H9 (cell line): Measurements from ENCODE around the gene C3orf70. TPM values are rescaled to one million over a fixed set of nuclear protein-coding genes. Genes with fewer than 3 reads are reported as not detected.

ENCODE experiments used
- DNase-seq: peaks from one replicate; pipeline ENCODE4 v3.0.0-alpha.2; 2017
- H2AFZ ChIP-seq: one replicate; pipeline ENCODE4 v1.6.1; 2013; ENCODE audit warnings: mild to moderate bottlenecking, low read length, control low read depth, moderate library complexity
- H2AK5ac ChIP-seq: 2 replicates; pipeline ENCODE4 v1.6.1; 2013; ENCODE audit warnings: low read length, control low read depth, mixed read lengths; ENCODE audit not compliant: insufficient read length
- H2BK120ac ChIP-seq: one replicate; pipeline ENCODE4 v1.6.1; 2013; ENCODE audit warnings: low read depth, mild to moderate bottlenecking, low read length, control low read depth, inconsistent platforms; ENCODE audit not compliant: poor library complexity, severe bottlenecking
- H2BK12ac ChIP-seq: 2 replicates; pipeline ENCODE4 v1.6.1; 2013; ENCODE audit warnings: low read length, control low read depth, mixed read lengths, low read depth; ENCODE audit not compliant: insufficient read length
- H2BK15ac ChIP-seq: 2 replicates; pipeline ENCODE4 v1.6.1; 2013; ENCODE audit warnings: low read depth, low read length, control low read depth
- H2BK20ac ChIP-seq: one replicate; pipeline ENCODE4 v1.6.1; 2013; ENCODE audit warnings: low read depth, mild to moderate bottlenecking, low read length, control low read depth, inconsistent platforms; ENCODE audit not compliant: poor library complexity, severe bottlenecking
- H2BK5ac ChIP-seq: 2 replicates; pipeline ENCODE4 v1.6.1; 2013; ENCODE audit warnings: low read length, control low read depth, mixed read lengths; ENCODE audit not compliant: insufficient read length
- H3K14ac ChIP-seq: 2 replicates; pipeline ENCODE4 v1.6.1; 2013; ENCODE audit warnings: low read length, control low read depth; ENCODE audit not compliant: insufficient read depth
- H3K18ac ChIP-seq: 2 replicates; pipeline ENCODE4 v1.6.1; 2013; ENCODE audit warnings: low read depth, mild to moderate bottlenecking, mixed read lengths, low read length, control low read depth; ENCODE audit not compliant: insufficient read length
- H3K23ac ChIP-seq: 2 replicates; pipeline ENCODE4 v1.6.1; 2013; ENCODE audit warnings: low read length, control low read depth, mixed read lengths, low read depth; ENCODE audit not compliant: insufficient read length
- H3K23me2 ChIP-seq: 2 replicates; pipeline ENCODE4 v1.6.1; 2013; ENCODE audit warnings: low read depth, mild to moderate bottlenecking, mixed read lengths, low read length, control low read depth; ENCODE audit not compliant: insufficient read length, poor library complexity, severe bottlenecking
- H3K27ac ChIP-seq: 2 replicates; pipeline ENCODE4 v1.5.1; 2013; ENCODE audit warnings: low read length, control low read depth, mixed read lengths, low read depth; ENCODE audit not compliant: insufficient read length
- H3K27me3 ChIP-seq: 2 replicates; pipeline ENCODE4 v1.6.1; 2013; ENCODE audit warnings: low read length, control low read depth, inconsistent platforms; ENCODE audit not compliant: insufficient read depth
- H3K4ac ChIP-seq: 2 replicates; pipeline ENCODE4 v1.6.1; 2013; ENCODE audit warnings: low read depth, mild to moderate bottlenecking, control low read depth, inconsistent platforms, low read length, moderate library complexity
- H3K4me1 ChIP-seq: 2 replicates; pipeline ENCODE4 v1.6.1; 2013; ENCODE audit warnings: low read length, control low read depth, inconsistent platforms; ENCODE audit not compliant: insufficient read depth
- H3K4me2 ChIP-seq: 2 replicates; pipeline ENCODE4 v1.6.1; 2013; ENCODE audit warnings: low read length, control low read depth, mixed read lengths; ENCODE audit not compliant: insufficient read length, insufficient read depth
- H3K56ac ChIP-seq: 2 replicates; pipeline ENCODE4 v1.6.1; 2013; ENCODE audit warnings: low read depth, mild to moderate bottlenecking, mixed read lengths, low read length, control low read depth; ENCODE audit not compliant: insufficient read length
- H3K79me1 ChIP-seq: 2 replicates; pipeline ENCODE4 v1.6.1; 2013; ENCODE audit warnings: low read depth, mild to moderate bottlenecking, moderate library complexity, low read length, control low read depth, inconsistent platforms; ENCODE audit not compliant: insufficient read depth, poor library complexity, severe bottlenecking
- H3K79me2 ChIP-seq: 2 replicates; pipeline ENCODE4 v1.6.1; 2013; ENCODE audit warnings: low read length, control low read depth, inconsistent platforms; ENCODE audit not compliant: insufficient read depth
- H3K9ac ChIP-seq: 2 replicates; pipeline ENCODE4 v1.6.1; 2013; ENCODE audit warnings: low read length, control low read depth, mixed read lengths; ENCODE audit not compliant: insufficient read length; ENCODE audit errors: extremely low read depth
- H3K9me3 ChIP-seq: one replicate; pipeline ENCODE4 v1.6.1; 2013; ENCODE audit warnings: low read depth, low read length, inconsistent platforms; ENCODE audit not compliant: control insufficient read depth
- H3T11ph ChIP-seq: one replicate; pipeline ENCODE4 v1.6.1; 2013; ENCODE audit warnings: mild to moderate bottlenecking, low read length, control low read depth, inconsistent platforms
- H4K20me1 ChIP-seq: one replicate; pipeline ENCODE4 v1.6.1; 2013; ENCODE audit not compliant: control insufficient read depth, insufficient read length, insufficient read depth
- H4K5ac ChIP-seq: 2 replicates; pipeline ENCODE4 v1.6.1; 2013; ENCODE audit warnings: low read depth, mild to moderate bottlenecking, mixed read lengths, low read length, control low read depth; ENCODE audit not compliant: insufficient read length
- H4K8ac ChIP-seq: replicated peaks from 2 replicates; pipeline ENCODE4 v1.6.1; 2013; ENCODE audit warnings: low read length, control low read depth, mixed read lengths, low read depth; ENCODE audit not compliant: insufficient read length
- H4K91ac ChIP-seq: 2 replicates; pipeline ENCODE4 v1.6.1; 2013; ENCODE audit warnings: low read depth, mild to moderate bottlenecking, moderate library complexity, mixed read lengths, low read length, control low read depth; ENCODE audit not compliant: insufficient read length
- H3K27ac Mint-ChIP-seq, 3 experiments: 2 replicates in 2 of 3; 3 replicates in 1 of 3; pipeline ENCODE4 v1.8.0; 2020 to 2021; ENCODE audit warnings: mixed read lengths in 3 of 3, mild to moderate bottlenecking in 1 of 3, moderate library complexity in 1 of 3
- H3K27me3 Mint-ChIP-seq: 2 replicates; pipeline ENCODE4 v1.8.0; 2021; ENCODE audit warnings: low read depth, mild to moderate bottlenecking, moderate library complexity, mixed read lengths
- H3K36me3 Mint-ChIP-seq, 3 experiments: 2 replicates in 2 of 3; 3 replicates in 1 of 3; pipeline ENCODE4 v1.8.0; 2020 to 2021; ENCODE audit warnings: low read depth in 3 of 3, mixed read lengths in 3 of 3; ENCODE audit not compliant: insufficient read depth in 1 of 3
- H3K4me1 Mint-ChIP-seq, 2 experiments: 2 replicates each; pipeline ENCODE4 v1.8.0; 2020; ENCODE audit warnings: mixed read lengths in 2 of 2
- H3K4me3 Mint-ChIP-seq, 2 experiments: 2 replicates in 1 of 2; 3 replicates in 1 of 2; pipeline ENCODE4 v1.8.0; 2020 to 2021; ENCODE audit warnings: mild to moderate bottlenecking in 2 of 2, mixed read lengths in 2 of 2, moderate library complexity in 1 of 2
- H3K9me3 Mint-ChIP-seq, 2 experiments: 2 replicates in 1 of 2; 3 replicates in 1 of 2; pipeline ENCODE4 v1.8.0; 2020; ENCODE audit warnings: mild to moderate bottlenecking in 2 of 2, mixed read lengths in 2 of 2, moderate library complexity in 1 of 2
- CTCF ChIP-seq: fragments of 200-600 bp; sonication (generic); conservative IDR thresholded peaks from 3 replicates; pipeline ENCODE4 v1.8.0; 2021; ENCODE audit warnings: antibody characterized with exemption, mild to moderate bottlenecking
- whole genome bisulfite sequencing: extraction: QIAGEN DNeasy Blood & Tissue Kit; methylation state at CpG from one replicate; pipeline ENCODE4 v1.1.7; 2013; ENCODE audit warnings: missing lambda C conversion rate, low lambda C conversion rate, mixed read lengths; ENCODE audit not compliant: insufficient read length; ENCODE audit errors: extremely low coverage; 5-methylcytosine and 5-hydroxymethylcytosine counted together
- total RNA-seq: library from RNA; stranded (reverse); gene quantifications from 2 replicates; pipeline ENCODE4 v1.2.1, GENCODE V29; 2021

The C3orf70 gene
- total RNA-seq, 1 experiment from 2014 or later: 0.52 TPM

GRCh38 chr3:185090811-185091210 lies 62.0 kb downstream of the C3orf70 start:
- Histone ChIP-seq H4K8ac (no peak overlapping the region), H3K14ac (no peak overlapping the region), H2BK15ac (no peak overlapping the region), H2BK12ac (no peak overlapping the region), H3K4ac (no peak overlapping the region), H4K5ac (no peak overlapping the region), H3T11ph (no peak overlapping the region), H2BK20ac (no peak overlapping the region), H3K9ac (no peak overlapping the region), H4K20me1 (no peaks in the 10 kb centered on the region), H3K27ac (no peak overlapping the region), H3K4me2 (no peak overlapping the region), H3K23ac (no peak overlapping the region), H4K91ac (no peak overlapping the region), H3K9me3 (no peaks in the 10 kb centered on the region), H2BK5ac (no peak overlapping the region), H2AFZ (no peak overlapping the region), H3K4me1 (no peaks in the 10 kb centered on the region), H3K27me3 (no peaks in the 10 kb centered on the region), H3K56ac (no peak overlapping the region), H3K23me2 (no peaks in the 10 kb centered on the region), H2BK120ac (no peak overlapping the region), H3K79me1 (no peaks in the 10 kb centered on the region), H2AK5ac (no peak overlapping the region), H3K18ac (no peak overlapping the region), H3K79me2 (no peaks in the 10 kb centered on the region)
- no peak overlapping the region for H3K27ac Mint-ChIP-seq
- no peaks in the 10 kb centered on the region for H3K36me3 Mint-ChIP-seq
- H3K4me1 Mint-ChIP-seq: peaks cover 0 to 6% of the 10 kb centered on the region in 2 experiments; a peak in 2 of 4 replicates
- H3K9me3 Mint-ChIP-seq: no peaks in the 10 kb centered on the region
- H3K27me3 Mint-ChIP-seq: no peaks in the 10 kb centered on the region
- no CpG with 5 or more reads among the region's 4 CpGs for WGBS
- no peak for DNase-seq
- no peak for TF ChIP-seq CTCF
- H3K4me3 Mint-ChIP-seq: no peak overlapping the region
